ENCODE results near the gene PHF12. TPM values are rescaled to one million over a fixed set of nuclear protein-coding genes. Genes with fewer than 3 reads are reported as not detected.

The PHF12 gene
- total and polyA plus RNA-seq, 2 of the 8 experiments (the other 6 are each of a cell fraction or from before 2014, with no cell fraction given) = 38.8 to 65.7 TPM

DNA sequence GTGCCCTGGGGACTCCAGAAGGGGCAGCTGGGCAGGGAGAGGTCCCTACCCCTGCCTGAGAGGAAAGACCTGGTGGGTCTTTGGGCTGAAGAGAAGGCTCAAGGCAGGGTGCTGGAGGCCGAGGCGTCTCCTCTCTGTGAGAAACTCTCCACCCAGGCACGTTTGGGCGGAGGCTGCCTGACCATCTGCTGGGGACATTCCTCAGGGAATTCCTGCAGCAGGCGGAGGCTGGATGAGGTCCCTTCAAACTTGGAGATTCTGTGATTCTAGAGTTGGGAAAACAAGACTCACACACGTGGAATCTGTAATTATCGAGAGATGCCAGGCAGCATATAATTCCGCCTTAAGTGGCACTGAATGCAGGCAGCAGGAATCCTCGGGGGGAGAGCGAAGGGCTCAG is 21.1 kb upstream of the PHF12 start:
- POLR2A ChIA-PET (ENCODE audit: partially characterized antibody) = interaction anchor here (1.1 to 1.2 kb wide), 2 partner anchors 11 to 16 kb away, joined by 3 to 4 read pairs; no protein-coding TSS in a partner anchor
- Histone ChIP-seq H3K9me3 (ENCODE audit: insufficient read depth in 2 of 2, low read depth in 1 of 2, low read length in 1 of 2) (no peaks in the 10 kb centered on the region), H4K91ac (replicated peaks; ENCODE audit: insufficient read length, low read length) (no peak overlapping the region), H3K23ac (ENCODE audit: insufficient read length) (no peak overlapping the region), H3K27me3 (replicated peaks in 1 of 4; ENCODE audit: control insufficient read depth in 3 of 4, extremely low read depth in 1 of 4, insufficient read depth in 3 of 4, low read length in 3 of 4) (peaks cover 0 to 2% (median 0%) of the 10 kb centered on the region in 4 experiments; a peak in 2 of 7 replicates), H4K5ac (ENCODE audit: insufficient read length, low read depth, low read length) (no peak overlapping the region), H2AFZ (ENCODE audit: low read length) (no peak overlapping the region), H2BK15ac (ENCODE audit: low read length) (peak overlapping the region; percentile 83; the same call in 1 of the 2 replicates), H3K4me2 (ENCODE audit: insufficient read depth in 1 of 2, low read depth in 2 of 2, low read length in 2 of 2) (no peak overlapping the region), H3K56ac (replicated peaks; ENCODE audit: insufficient read length, low read depth, low read length) (no peak overlapping the region), H3K23me2 (ENCODE audit: low read depth, low read length) (no peaks in the 10 kb centered on the region), H3K9ac (replicated peaks in 1 of 4; ENCODE audit: extremely low read depth in 1 of 4, low read depth in 3 of 4, low read length in 3 of 4) (no peak overlapping the region), H2BK120ac (replicated peaks; ENCODE audit: low read depth, low read length) (no peak overlapping the region), H2AK5ac (ENCODE audit: low read depth, low read length) (peak overlapping the region; percentile 46; the same call in 1 of the 2 replicates), H4K8ac (ENCODE audit: extremely low read depth, insufficient read depth, low read length) (no peak overlapping the region), H4K20me1 (replicated peaks in 1 of 2; ENCODE audit: control insufficient read depth in 1 of 2, insufficient read depth in 2 of 2, low read length in 2 of 2) (no peaks in the 10 kb centered on the region), H3K79me1 (ENCODE audit: low read depth, low read length) (no peaks in the 10 kb centered on the region), H3K14ac (ENCODE audit: insufficient read length) (no peak overlapping the region), H3K4ac (replicated peaks; ENCODE audit: insufficient read length, low read depth, low read length) (no peak overlapping the region), H2BK20ac (ENCODE audit: low read length) (0 out of 2 replicates have a peak overlapping the region, but pooled peaks have one; percentile 19), H3K27ac (ENCODE audit: low read depth, low read length) (no peak overlapping the region), H3K4me1 (replicated peaks in 1 of 4; ENCODE audit: control insufficient read depth in 3 of 4, insufficient read depth in 4 of 4, low read length in 3 of 4) (peaks cover 11 to 24% (median 17%) of the 10 kb centered on the region in 4 experiments), H2BK12ac (ENCODE audit: low read depth, low read length) (peak overlapping the region; percentile 73; the same call in 1 of the 2 replicates), H2BK5ac (ENCODE audit: low read depth, low read length) (peak overlapping the region; percentile 39; the same call in 1 of the 2 replicates), H3K79me2 (ENCODE audit: control insufficient read depth in 1 of 2, insufficient read depth in 2 of 2, low read length in 2 of 2) (no peaks in the 10 kb centered on the region), H3K36me3 (ENCODE audit: control insufficient read depth in 2 of 4, insufficient read depth in 4 of 4, low read length in 3 of 4) (no peaks in the 10 kb centered on the region; a peak in 1 of 8 replicates), H3K4me3 (ENCODE audit: extremely low read depth in 1 of 4, insufficient read depth in 2 of 4, low read depth in 3 of 4, low read length in 4 of 4) (no peak overlapping the region), H3K18ac (ENCODE audit: extremely low read depth, low read length) (0 out of 2 replicates have a peak overlapping the region, but pooled peaks have one; percentile 33)
- no peak for TF ChIP-seq KDM5A (IDR thresholded peaks at IDR 0.05; ENCODE audit: low read length)
- no peak for TF ChIP-seq POU5F1 (IDR thresholded peaks at IDR 0.05; ENCODE audit: low read depth, low read length)
- no peak for TF ChIP-seq POLR2AphosphoS5 (IDR thresholded peaks at IDR 0.05; ENCODE audit: low read depth, low read length)
- TF ChIP-seq TEAD4 (IDR thresholded peaks at IDR 0.05; ENCODE audit: low read depth, low read length) = 0 out of 2 replicates have a peak, but pooled peaks have one; percentile 23
- no peak for TF ChIP-seq EGR1 (IDR thresholded peaks at IDR 0.05; ENCODE audit: borderline replicate concordance, low read depth, low read length)
- CTCF ChIA-PET (ENCODE audit: partially characterized antibody) = interaction anchor here (0.7 to 9.1 kb wide), 8 partner anchors 9 to 141 kb away, joined by 3 to 207 read pairs (median 6); no protein-coding TSS in a partner anchor
- DNase-seq (ENCODE audit: low read depth in 1 of 2, low spot score in 2 of 2) (no peak), FAIRE-seq (no peak)
- WGBS, 2 experiments (ENCODE audit: extremely low coverage in 1 of 2, insufficient coverage in 1 of 2, insufficient read length in 1 of 2, insufficient replicate concordance in 2 of 2, low coverage in 1 of 2, low lambda C conversion rate in 2 of 2, missing lambda C conversion rate in 1 of 2) = 84% methylated on average over 10 of the region's 10 CpGs; no CpG with 5 or more reads in 1 of the 2 experiments
